SH-SY5Y (cell line): Measurements from ENCODE around the gene CPLANE1.

Source experiments
- GATA2 ChIP-seq: IDR thresholded peaks from 2 replicates; pipeline ENCODE4 v1.6.1; 2011; ENCODE audit warnings: mild to moderate bottlenecking, low read depth, low read length
- GATA3 ChIP-seq: IDR thresholded peaks from 2 replicates; pipeline ENCODE4 v1.6.1; 2011; ENCODE audit warnings: low read depth, mild to moderate bottlenecking, low read length, moderate library complexity

The CPLANE1 gene

DNA sequence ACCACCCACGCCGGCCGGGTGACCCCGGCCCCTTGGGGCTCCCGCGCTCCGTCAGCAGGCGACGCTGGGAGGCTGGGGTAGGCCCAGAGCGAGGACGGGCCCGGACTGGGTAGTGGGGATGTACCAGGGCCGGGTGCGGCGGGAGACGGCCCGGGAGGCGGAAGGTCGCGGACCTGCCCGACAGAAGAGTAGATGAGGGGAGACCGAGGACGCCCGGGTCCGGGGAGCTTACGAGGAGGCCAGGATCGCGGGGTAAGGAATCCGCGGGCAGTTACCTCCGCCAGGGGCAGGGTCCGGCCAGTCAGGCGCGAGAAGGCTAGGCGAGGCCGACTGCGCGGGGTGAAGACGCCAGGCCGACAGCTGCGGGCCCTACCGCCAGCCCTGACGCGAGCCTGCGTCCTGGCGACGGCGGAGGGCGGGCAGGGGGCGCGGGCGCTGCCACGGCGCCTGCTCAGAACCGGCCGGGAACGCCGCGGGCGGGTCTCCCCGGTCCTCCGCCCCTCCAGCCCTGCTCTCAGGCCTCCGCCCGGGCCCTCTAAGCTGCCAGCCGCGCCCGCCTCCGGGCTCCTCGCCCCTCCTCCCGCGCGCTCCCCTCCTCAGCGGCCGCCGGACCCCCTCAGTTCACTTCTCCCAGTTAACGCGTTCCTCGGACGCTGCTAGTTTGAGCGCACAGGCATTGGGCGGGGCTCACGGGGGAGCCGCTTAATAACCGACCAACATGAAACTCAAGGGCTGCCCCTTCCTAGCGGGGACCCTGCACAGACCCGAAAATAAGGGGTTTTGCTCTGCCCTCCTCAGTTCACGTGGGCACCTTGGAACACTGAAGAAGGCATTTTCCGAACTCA, at the start of gene CPLANE1:
CPLANE1 (minus strand) TSS at position 407 of the 845 bp plus-strand sequence. CDS start 1,678 bp downstream, outside the sequence.
- TF ChIP-seq GATA2 (no peak), GATA3 (no peak)

DNA sequence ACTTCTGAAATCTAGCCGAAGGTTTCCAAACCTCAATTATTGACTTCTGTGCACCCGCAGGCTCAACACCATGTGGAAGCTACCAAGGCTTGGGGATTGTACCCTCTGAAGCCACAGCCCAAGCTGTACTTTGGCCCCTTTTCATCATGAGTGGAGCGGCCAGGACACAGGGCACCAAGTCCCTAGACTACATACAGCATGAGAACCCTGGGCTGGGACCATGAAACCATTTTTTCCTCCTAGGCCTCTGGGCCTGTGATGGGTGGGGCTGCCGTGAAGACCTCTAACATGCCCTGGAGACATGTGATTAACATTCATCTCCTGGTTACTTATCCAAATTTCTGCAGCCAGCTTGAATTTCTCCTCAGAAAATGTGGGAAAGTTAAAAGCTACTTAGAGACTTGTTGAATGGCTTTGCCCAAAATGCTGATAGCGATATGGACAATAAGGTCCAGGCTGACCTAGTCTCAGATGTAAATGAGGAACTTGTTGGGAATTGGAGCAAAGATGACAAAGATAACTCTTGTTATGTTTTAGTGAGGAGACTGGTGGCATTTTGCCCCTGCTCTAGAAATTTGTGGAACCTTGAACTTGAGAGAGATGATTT, 34.1 kb upstream of the CPLANE1 start:
- TF ChIP-seq GATA3 = no peak

DNA sequence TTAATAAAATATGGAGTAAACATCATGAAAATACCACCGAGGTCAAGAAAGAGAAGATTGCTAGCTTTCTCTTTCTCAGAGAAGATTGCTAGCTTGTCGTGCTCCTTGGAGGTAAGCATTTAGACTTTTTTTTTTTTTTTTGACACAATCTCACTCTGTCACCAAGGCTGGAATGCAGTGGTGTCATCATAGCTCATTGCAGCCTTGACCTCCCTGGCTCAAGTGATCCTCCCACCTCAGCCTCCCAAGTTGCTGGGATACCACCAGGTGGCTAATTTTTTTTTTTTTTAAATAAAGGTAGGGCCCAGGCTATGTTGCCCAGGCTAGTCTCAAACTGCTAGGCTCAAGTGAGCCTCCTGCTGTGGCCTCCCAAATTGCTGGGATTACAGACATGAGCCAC, 26.3 kb upstream of the CPLANE1 start:
- no peak for TF ChIP-seq GATA2
- no peak for TF ChIP-seq GATA3

DNA sequence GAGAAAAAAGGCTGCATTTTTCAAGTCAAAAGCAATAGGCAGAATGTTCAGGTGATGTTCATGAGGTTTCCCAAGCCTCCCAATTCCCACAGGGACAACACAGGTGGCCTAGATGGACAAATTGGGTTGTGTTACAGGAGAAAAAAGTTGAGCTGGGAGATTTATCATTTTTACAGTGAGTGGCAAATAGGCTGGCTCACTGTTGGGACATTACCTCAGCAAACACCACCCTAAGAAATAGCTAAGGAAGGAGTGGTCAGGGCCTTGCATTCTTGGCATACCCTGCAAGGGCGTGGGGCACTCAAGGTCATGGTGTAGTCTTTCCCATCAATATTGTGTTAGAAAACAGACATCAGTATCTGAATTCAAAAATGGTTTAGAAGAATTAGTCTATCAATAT, 23.3 kb upstream of the CPLANE1 start:
- no peak for TF ChIP-seq GATA3
- no peak for TF ChIP-seq GATA2

DNA sequence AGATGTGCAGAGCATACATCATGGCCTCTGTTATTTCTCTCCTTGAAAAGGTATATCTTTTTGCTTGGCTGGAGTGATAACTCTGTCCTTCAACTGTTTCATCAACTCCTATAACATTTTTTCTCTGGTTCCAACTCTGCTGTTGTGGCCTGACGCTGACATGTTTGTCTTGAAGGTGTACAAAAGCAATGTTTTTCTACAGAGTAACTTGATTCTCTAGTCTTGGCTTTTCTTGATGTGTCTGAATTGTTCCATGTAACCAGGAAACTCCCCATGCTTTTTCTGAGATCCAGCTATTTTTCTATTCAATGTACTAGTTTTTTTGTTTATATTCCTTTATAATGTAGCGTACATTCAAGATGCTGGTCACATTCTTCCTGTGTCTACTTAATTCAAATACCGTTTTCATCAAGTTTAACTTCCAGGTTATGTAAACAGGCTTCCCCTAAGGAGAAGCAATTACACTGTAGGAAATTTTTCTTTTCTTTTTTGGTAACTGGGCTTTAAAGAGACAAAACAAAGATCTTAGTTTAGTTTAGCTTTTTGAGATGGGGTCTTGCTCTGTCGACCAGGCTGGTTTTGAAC, 6.7 kb upstream of the CPLANE1 start:
- TF ChIP-seq GATA3 (no peak), GATA2 (no peak)

DNA sequence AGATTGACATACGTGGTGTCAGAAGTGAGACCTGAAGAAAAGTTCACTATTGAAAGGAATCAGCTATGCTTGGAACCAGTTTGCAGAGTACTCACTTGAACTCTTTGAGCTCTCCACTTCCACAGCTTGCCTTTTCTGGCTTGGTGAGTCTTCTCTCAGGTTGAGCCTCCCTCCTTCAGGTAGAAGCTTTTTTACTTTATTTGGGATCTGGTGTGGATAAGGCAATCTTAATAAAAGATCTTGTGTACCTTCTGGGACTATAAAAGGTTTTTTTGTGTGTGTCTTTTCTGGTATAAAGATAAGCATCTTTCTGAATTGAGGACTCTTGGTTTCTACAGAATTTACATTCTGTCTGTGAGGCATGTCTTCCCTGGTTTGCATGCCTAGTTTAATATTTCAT, 5.4 kb upstream of the CPLANE1 start:
- TF ChIP-seq GATA3 (no peak), GATA2 (no peak)

DNA sequence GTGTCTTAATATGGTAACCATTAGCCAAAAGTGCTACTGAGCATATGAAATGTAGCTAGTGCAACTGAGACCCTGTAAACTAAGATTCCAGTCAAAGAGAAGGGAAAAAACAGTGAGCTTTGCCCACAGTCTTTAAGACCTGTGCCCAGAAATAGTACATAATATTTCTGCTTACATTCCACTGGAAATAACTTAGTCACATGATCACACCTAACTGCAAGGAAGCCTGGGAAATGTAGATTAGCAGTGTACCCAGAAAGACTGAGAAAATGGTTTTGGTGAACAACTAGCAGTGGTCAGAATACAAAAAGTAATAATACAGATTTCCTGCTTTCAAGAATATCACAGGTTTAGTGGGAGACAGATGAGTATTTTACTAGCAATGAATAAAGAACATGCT, 2.5 kb upstream of the CPLANE1 start:
- TF ChIP-seq GATA2 (no peak), GATA3 (no peak)

DNA sequence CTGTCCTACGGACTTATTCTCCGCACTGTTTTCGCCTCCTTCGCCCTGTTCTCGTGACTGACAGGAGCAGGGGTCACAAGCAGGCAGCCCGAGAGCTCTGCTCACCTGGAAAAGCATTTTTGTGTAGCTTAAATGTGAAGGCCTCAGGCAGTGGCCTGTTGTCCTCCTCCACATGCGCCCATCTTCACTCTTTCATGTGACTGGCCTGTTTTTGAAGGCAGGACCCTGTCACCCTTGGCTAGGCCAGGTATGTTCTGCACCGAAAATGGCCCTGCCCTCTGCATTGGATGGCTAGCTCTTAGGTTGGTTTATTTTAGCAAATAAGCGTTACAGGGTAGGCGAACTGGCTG, 614 bp upstream of the CPLANE1 start:
- TF ChIP-seq GATA3 (no peak), GATA2 (no peak)

DNA sequence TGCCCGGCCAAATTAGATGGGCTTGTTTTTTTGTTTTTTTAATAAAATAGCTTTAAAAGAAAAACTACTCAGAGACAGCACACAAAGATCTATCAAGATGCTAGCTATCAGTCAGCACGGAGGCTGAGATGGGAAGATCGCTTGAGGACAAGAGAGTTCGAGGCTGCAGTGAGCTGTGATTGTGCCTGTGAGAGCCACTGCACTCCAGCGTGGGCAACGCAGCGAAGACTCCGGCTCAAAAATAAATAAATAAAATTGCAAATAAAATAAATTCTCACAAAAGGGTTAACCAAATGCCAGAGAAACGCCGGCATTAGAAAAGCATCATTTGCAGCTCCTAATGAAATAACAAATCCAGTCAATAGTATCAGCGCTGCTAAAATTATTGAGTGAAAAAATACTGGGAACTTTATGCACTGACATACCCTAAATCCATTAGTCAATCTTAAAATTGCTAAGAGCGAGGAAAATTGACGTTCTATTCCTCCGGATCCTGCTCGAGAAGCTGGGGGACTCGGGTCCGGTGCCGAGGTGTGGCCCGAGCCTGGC, 681 bp downstream of the CPLANE1 start:
- TF ChIP-seq GATA2 (no peak), GATA3 (no peak)

DNA sequence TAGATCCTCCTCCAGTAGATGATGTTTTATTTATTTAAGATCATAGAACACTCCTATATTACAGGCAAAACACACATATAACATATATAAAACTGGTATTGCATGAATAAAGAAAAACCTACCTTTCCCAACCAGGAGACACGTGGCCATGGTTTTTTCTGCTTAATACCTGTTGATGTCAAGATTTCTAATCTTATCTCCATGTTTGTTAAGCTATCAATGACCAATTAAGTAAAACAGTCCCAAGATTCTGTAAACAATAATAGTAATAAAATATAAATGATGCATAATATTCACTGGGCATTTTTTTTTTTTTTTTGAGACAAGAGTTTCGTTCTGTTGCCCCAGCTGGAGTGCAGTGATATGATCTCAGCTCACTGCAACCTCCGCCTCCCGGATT, 1.7 kb downstream of the CPLANE1 start:
- TF ChIP-seq GATA3 (no peak), GATA2 (no peak)

DNA sequence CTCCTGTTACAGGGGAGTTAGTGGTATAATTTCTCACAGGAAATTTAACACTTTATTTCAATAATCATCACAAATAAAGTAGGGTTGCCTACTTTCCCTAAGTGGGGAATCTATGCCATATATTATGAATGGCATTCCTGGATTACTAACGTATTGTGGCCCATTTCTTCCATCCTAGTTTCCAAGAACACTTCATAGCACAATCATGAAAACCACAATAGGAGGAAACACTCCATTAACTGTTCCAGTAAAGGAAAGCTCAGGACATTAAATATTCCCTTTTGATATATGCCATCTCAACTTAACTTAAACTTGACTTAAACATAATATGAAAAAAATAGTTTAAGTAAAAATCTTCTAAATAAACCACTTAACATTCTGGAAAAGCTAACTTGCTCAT, 2.1 kb downstream of the CPLANE1 start:
- TF ChIP-seq GATA2 (no peak), GATA3 (no peak)

DNA sequence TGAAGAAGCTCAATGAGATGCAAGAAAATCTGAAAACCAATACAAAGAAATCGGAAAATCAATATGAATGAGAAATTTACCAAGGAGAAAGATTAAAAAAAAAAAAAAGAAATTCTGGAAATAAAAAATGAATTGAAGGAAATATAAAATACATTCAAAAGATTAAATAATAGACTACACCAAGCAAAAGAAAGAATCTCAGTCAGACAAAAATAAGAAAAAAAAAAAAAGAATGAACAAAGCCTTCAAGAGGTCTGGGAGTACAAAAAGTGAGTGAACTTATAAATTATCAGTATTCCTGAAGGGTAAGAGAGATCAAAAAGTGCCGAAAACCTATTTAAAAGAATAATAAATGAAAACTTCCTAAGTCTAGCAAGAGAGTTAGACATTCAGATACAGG, 14.9 kb downstream of the CPLANE1 start:
- TF ChIP-seq GATA2 (no peak), GATA3 (no peak)

DNA sequence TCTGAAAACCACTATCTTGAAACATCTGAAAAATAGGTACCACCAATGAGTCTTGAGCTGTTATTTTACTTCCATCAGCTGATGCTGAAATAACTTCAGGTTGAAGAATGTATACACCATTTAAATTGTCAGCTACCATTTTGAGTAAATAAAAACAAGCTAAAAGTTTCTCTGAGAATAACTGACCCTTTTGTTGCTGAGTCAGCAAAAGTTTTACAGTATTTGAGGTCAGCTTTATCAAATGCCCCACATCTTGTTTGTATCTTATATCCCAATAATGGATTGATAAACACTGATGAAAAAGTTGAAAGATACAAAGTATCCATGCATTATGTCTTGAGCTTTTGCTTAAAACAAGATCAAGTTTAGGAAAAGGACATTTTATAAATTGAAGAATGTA, 22.8 kb downstream of the CPLANE1 start:
- TF ChIP-seq GATA2 (no peak), GATA3 (no peak)

DNA sequence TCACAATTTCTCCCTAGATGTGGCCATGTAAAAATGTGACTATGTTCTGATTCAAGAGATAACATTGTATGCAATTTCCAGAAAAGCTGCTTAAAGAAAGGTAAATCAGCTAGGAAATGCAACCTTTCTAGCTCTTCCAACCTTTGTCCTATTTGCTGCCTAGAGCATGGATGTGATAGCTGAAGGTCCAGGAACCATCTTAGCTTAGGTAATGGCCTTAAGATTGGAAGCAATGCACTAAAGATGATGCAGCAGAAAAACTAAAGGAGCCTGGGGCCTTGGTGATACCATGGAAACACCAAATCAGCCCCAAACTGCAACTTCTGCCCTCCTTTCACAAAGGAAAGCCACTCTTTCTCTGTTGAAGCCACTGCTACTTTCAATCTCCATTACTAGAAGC, 27.0 kb downstream of the CPLANE1 start:
- TF ChIP-seq GATA3 (no peak), GATA2 (no peak)

DNA sequence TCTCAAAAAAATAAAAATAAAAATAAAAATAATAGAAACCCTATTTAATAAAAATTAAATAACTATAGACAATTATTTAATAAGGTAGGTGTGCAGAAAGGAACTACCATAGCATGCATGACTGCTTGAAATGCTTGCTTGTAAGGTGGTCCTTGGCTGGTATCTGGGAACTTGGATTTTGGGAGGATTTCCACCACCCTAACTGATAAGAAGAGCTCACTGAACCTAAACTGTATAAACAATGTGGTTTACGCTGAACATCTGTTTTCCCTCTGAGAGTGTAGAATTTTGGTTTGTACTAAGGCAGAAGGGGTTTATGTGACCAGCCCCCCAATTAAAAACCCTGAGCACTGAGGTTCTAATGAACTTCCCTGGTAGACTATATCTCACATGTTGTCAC, 31.2 kb downstream of the CPLANE1 start:
- TF ChIP-seq GATA2 (no peak), GATA3 (no peak)

DNA sequence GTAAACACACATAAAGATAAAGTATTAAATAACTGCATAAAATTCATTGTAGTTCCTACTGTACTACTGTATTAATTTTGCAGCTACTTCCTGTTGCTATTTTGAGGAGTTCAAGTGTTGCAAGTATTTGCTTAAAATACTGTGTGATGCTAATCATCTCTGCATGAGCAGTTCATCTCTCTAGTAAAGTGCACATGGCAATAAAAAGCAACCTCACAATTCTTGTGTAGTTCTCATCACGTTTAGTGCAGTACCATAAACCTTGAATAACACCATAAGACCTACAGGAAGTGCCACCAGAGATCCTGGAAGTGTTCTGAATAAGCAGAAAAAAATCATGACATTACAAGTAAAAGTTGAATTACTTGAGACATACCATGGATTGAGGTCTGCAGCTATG, 34.6 kb downstream of the CPLANE1 start:
- TF ChIP-seq GATA3 = no peak

DNA sequence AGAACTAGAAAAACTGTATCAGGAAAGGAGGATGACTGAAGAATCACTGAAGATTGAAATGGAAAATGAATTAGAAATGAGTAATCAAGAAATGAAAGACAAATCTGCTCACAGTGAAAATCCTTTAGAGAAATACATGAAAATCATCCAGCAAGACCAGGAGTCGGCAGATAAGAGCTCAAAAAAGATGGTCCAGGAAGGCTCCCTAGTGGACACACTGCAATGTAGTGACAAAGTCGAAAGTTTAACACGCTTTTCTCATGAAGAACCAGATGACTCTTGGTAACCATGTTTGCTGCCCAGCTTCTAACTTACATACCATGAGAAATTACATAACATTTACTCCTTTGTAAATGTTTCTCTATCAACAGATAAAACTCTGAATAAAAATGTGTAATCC, 37.1 kb downstream of the CPLANE1 start:
- TF ChIP-seq GATA2 (no peak), GATA3 (no peak)
